ENCODE results near the gene FAT2. TPM values are rescaled to one million over a fixed set of nuclear protein-coding genes. Genes with fewer than 3 reads are reported as not detected.

Gene FAT2
- total RNA-seq: under 0.01 and 0.58 TPM in 2 replicates

GRCh38 chr5:151591144-151591819, at the start of gene FAT2:
FAT2 (minus strand) TSS chr5:151591331; CDS start chr5:151568931, 22,400 bp downstream.

Other genes starting within 250 kb of the FAT2 start
- gene SLC36A2, start 243.8 kb downstream of the FAT2 start, total RNA-seq: not detected in 2 replicates
- gene SLC36A1, start 143.7 kb downstream of the FAT2 start, total RNA-seq: 8.3 and 8.4 TPM in 2 replicates
- 525 and 1,480 TPM in 2 replicates for gene SPARC, start 95.6 kb upstream of the FAT2 start, total RNA-seq
- 85.2 and 99.6 TPM in 2 replicates for gene ATOX1, start 167.3 kb upstream of the FAT2 start, total RNA-seq
- 151 and 191 TPM in 2 replicates for gene G3BP1, start 180.6 kb upstream of the FAT2 start, total RNA-seq

Data from smooth muscle cell of trachea (primary cell).